OCI-LY1 (cell line): Measurements from ENCODE around the gene PCDHGA6.
"Not testable (repeated sequence)": the region's sequence is repeated elsewhere in the genome, so short reads cannot be mapped to it uniquely, and the experiment has no call there.

Experiments used
- CTCF ChIP-seq: fragments of 200-600 bp; sonication (generic), shearing (Covaris generic); IDR thresholded peaks from 2 replicates; pipeline ENCODE4 v1.5.1; 2017; ENCODE audit warnings: mild to moderate bottlenecking, antibody characterized with exemption, low read length, moderate library complexity, mixed read lengths
- EZH2 ChIP-seq: fragments of 200-600 bp; sonication (generic), shearing (Covaris generic); IDR thresholded peaks from 2 replicates; pipeline ENCODE4 v1.8.0; 2017; ENCODE audit warnings: borderline replicate concordance, mixed run types, mild to moderate bottlenecking, antibody characterized with exemption, low read length, moderate library complexity, mixed read lengths

GRCh38 chr5:141346017-141346416 is 27.7 kb upstream of the PCDHGA6 start:
- TF ChIP-seq CTCF, EZH2: not testable (repeated sequence)
